ENCODE results near the gene CHMP1B.
"Not testable (repeated sequence)": the region's sequence is repeated elsewhere in the genome, so short reads cannot be mapped to it uniquely, and the experiment has no call there.

The CHMP1B gene

GRCh38 chr18:11872479-11873136 is 21.4 kb downstream of the CHMP1B start:
- no peak for DNase-seq

- DNase-seq, result no peak
Observed at GRCh38 chr18:11873670-11874340, 22.6 kb downstream of the CHMP1B start.

GRCh38 chr18:11874676-11875075 is 23.5 kb downstream of the CHMP1B start:
- no peak for DNase-seq

- no peak for DNase-seq
Observed at GRCh38 chr18:11877497-11878135, 26.4 kb downstream of the CHMP1B start.

- DNase-seq, result no peak
Observed at GRCh38 chr18:11880586-11881304, 29.5 kb downstream of the CHMP1B start.

- no peak for DNase-seq
Observed at GRCh38 chr18:11882636-11883035, 31.4 kb downstream of the CHMP1B start.

GRCh38 chr18:11883153-11883552 is 31.9 kb downstream of the CHMP1B start:
- DNase-seq, result no peak

GRCh38 chr18:11884396-11885030 is 33.3 kb downstream of the CHMP1B start:
- no peak for DNase-seq

- DNase-seq, result no peak
Observed at GRCh38 chr18:11885278-11885947, 34.2 kb downstream of the CHMP1B start.

GRCh38 chr18:11886577-11887110 is 35.4 kb downstream of the CHMP1B start:
- DNase-seq, result no peak

- no peak for DNase-seq
Observed at GRCh38 chr18:11887328-11888128, 36.3 kb downstream of the CHMP1B start.

GRCh38 chr18:11888726-11889125 is 37.5 kb downstream of the CHMP1B start:
- no peak for DNase-seq

- DNase-seq, result no peak
Observed at GRCh38 chr18:11889284-11889683, 38.1 kb downstream of the CHMP1B start.

- DNase-seq, result no peak
Observed at GRCh38 chr18:11891737-11892136, 40.5 kb downstream of the CHMP1B start.

- not testable (repeated sequence) for DNase-seq
Observed at GRCh38 chr18:11892438-11892837, 41.2 kb downstream of the CHMP1B start.

GRCh38 chr18:11897781-11898180 is 46.6 kb downstream of the CHMP1B start:
- no peak for DNase-seq

- no peak for DNase-seq
Observed at GRCh38 chr18:11899063-11899462, 47.9 kb downstream of the CHMP1B start.

- no peak for DNase-seq
Observed at GRCh38 chr18:11901826-11902438, 50.7 kb downstream of the CHMP1B start.

GRCh38 chr18:11902522-11903292 is 51.5 kb downstream of the CHMP1B start:
- DNase-seq, result no peak
